WTC11 (cell line): ENCODE results near the gene DNMT3A.

Experiments used
- CREB1 ChIP-seq: sonication (generic); formaldehyde crosslinking; IDR thresholded peaks from 2 replicates; pipeline ENCODE4 v1.8.0; 2023; ENCODE audit warnings: mild to moderate bottlenecking, missing genetic modification reagents
- ETV6 ChIP-seq: sonication (generic); formaldehyde crosslinking; IDR thresholded peaks from 2 replicates; pipeline ENCODE4 v1.8.1; 2022; ENCODE audit warnings: mild to moderate bottlenecking, missing genetic modification reagents
- GTF2I ChIP-seq: fragments of 250-450 bp; sonication (Bioruptor Pico); conservative IDR thresholded peaks from 2 replicates; pipeline ENCODE4 v1.4.0; 2021; ENCODE audit warnings: mild to moderate bottlenecking
- JUN ChIP-seq: sonication (generic); formaldehyde crosslinking; IDR thresholded peaks from 2 replicates; pipeline ENCODE4 v1.8.0; 2023; ENCODE audit warnings: mild to moderate bottlenecking, missing genetic modification reagents
- NR2C2 ChIP-seq: sonication (generic); formaldehyde crosslinking; IDR thresholded peaks from 2 replicates; pipeline ENCODE4 v1.8.0; 2022; ENCODE audit warnings: mild to moderate bottlenecking, missing genetic modification reagents
- TEAD4 ChIP-seq: sonication (generic); formaldehyde crosslinking; IDR thresholded peaks from 2 replicates; pipeline ENCODE4 v1.8.0; 2022; ENCODE audit warnings: mild to moderate bottlenecking, missing genetic modification reagents
- ZNF317 ChIP-seq: sonication (generic); formaldehyde crosslinking; IDR thresholded peaks from 2 replicates; pipeline ENCODE4 v1.8.1; 2023; ENCODE audit warnings: low read depth, mild to moderate bottlenecking, moderate library complexity, missing genetic modification reagents, borderline replicate concordance
- TF ChIP-seq, protein P1 (sequence below): fragments of 200-600 bp; IDR thresholded peaks from 2 replicates; pipeline ENCODE4 v1.8.0; 2022; ENCODE audit warnings: antibody characterized with exemption
- TF ChIP-seq, protein P2 (sequence below): sonication (generic); formaldehyde crosslinking; IDR thresholded peaks from 2 replicates; pipeline ENCODE4 v1.8.1; 2023; ENCODE audit warnings: mild to moderate bottlenecking, missing genetic modification reagents, borderline replicate concordance
- TF ChIP-seq, protein P3 (sequence below): fragments of 250-450 bp; sonication (Bioruptor Pico); IDR thresholded peaks from 2 replicates; pipeline ENCODE4 v1.8.0; 2021; ENCODE audit warnings: mild to moderate bottlenecking

DNA sequence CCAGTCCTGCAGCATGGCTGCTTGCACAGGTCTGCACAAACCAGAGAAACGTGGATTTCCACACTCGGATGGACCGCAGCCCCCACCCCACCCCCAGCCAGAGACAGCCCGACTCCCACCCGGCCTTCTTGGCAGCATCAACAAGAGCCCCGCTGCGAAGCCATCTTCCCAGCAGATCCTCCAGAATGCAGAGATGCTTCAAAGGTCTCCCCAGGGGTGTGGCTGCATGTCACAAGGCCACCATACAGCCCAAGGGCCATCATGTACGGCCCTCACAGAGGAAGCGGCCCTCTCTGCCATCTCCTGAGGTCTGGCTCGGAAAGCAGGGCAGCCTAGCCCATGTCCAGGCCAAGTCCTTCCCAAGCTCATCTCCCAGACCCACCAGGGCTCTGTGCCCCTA, 11.5 kb downstream of the DNMT3A start:
- no peak for TF ChIP-seq CREB1 (CRISPR knock-in tag)
- no peak for TF ChIP-seq GTF2I (CRISPR knock-in tag)
- TF ChIP-seq, protein P1, sequence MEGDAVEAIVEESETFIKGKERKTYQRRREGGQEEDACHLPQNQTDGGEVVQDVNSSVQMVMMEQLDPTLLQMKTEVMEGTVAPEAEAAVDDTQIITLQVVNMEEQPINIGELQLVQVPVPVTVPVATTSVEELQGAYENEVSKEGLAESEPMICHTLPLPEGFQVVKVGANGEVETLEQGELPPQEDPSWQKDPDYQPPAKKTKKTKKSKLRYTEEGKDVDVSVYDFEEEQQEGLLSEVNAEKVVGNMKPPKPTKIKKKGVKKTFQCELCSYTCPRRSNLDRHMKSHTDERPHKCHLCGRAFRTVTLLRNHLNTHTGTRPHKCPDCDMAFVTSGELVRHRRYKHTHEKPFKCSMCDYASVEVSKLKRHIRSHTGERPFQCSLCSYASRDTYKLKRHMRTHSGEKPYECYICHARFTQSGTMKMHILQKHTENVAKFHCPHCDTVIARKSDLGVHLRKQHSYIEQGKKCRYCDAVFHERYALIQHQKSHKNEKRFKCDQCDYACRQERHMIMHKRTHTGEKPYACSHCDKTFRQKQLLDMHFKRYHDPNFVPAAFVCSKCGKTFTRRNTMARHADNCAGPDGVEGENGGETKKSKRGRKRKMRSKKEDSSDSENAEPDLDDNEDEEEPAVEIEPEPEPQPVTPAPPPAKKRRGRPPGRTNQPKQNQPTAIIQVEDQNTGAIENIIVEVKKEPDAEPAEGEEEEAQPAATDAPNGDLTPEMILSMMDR = no peak
- TF ChIP-seq, protein P2, sequence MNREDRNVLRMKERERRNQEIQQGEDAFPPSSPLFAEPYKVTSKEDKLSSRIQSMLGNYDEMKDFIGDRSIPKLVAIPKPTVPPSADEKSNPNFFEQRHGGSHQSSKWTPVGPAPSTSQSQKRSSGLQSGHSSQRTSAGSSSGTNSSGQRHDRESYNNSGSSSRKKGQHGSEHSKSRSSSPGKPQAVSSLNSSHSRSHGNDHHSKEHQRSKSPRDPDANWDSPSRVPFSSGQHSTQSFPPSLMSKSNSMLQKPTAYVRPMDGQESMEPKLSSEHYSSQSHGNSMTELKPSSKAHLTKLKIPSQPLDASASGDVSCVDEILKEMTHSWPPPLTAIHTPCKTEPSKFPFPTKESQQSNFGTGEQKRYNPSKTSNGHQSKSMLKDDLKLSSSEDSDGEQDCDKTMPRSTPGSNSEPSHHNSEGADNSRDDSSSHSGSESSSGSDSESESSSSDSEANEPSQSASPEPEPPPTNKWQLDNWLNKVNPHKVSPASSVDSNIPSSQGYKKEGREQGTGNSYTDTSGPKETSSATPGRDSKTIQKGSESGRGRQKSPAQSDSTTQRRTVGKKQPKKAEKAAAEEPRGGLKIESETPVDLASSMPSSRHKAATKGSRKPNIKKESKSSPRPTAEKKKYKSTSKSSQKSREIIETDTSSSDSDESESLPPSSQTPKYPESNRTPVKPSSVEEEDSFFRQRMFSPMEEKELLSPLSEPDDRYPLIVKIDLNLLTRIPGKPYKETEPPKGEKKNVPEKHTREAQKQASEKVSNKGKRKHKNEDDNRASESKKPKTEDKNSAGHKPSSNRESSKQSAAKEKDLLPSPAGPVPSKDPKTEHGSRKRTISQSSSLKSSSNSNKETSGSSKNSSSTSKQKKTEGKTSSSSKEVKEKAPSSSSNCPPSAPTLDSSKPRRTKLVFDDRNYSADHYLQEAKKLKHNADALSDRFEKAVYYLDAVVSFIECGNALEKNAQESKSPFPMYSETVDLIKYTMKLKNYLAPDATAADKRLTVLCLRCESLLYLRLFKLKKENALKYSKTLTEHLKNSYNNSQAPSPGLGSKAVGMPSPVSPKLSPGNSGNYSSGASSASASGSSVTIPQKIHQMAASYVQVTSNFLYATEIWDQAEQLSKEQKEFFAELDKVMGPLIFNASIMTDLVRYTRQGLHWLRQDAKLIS = no peak
- TF ChIP-seq TEAD4 (CRISPR knock-in tag) = no peak
- TF ChIP-seq JUN (CRISPR knock-in tag) = no peak
- TF ChIP-seq NR2C2 = no peak
- TF ChIP-seq ETV6 (CRISPR knock-in tag) = no peak
- TF ChIP-seq, protein P3, sequence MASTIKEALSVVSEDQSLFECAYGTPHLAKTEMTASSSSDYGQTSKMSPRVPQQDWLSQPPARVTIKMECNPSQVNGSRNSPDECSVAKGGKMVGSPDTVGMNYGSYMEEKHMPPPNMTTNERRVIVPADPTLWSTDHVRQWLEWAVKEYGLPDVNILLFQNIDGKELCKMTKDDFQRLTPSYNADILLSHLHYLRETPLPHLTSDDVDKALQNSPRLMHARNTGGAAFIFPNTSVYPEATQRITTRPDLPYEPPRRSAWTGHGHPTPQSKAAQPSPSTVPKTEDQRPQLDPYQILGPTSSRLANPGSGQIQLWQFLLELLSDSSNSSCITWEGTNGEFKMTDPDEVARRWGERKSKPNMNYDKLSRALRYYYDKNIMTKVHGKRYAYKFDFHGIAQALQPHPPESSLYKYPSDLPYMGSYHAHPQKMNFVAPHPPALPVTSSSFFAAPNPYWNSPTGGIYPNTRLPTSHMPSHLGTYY = no peak
- TF ChIP-seq ZNF317 (CRISPR knock-in tag) = no peak
